Esophagus muscularis mucosa (tissue), 3 donors: ENCODE data around the gene FHIP2A.

Experiments used
- POLR2A ChIP-seq: fragments of 450-650 bp; IDR thresholded peaks from one replicate; pipeline ENCODE4 v1.6.1; 2017; ENCODE audit warnings: antibody characterized with exemption, moderate library complexity, mild to moderate bottlenecking, low read depth
- TF ChIP-seq, protein P1 (sequence below), 3 experiments: fragments of 200-600 bp in 2 of 3; fragments of 450-650 bp in 1 of 3; sonication (generic) in 2 of 3; IDR thresholded peaks; one replicate each; pipeline ENCODE4 v1.5.1; 2017 to 2019; ENCODE audit warnings: antibody characterized with exemption in 3 of 3, mild to moderate bottlenecking in 2 of 3, moderate library complexity in 1 of 3

DNA sequence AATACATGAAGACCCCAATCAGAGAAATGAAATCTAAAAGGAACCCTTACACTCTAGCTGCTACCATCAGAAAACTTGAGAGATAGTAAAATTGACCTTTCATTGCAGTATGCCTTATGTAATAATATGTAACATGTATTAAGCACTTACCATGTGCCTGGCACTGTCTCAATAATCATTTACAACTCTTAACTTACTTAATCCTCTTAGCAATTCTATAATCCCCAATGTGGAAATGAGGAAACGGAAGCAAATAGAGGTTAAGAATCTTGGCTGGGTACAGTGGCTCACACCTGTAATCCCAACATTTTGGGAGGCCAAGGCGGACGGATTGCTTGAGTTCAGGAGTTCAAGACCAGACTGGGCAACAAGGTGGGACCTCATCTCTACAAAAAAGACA lies 29.8 kb upstream of the FHIP2A start:
- TF ChIP-seq, protein P1, sequence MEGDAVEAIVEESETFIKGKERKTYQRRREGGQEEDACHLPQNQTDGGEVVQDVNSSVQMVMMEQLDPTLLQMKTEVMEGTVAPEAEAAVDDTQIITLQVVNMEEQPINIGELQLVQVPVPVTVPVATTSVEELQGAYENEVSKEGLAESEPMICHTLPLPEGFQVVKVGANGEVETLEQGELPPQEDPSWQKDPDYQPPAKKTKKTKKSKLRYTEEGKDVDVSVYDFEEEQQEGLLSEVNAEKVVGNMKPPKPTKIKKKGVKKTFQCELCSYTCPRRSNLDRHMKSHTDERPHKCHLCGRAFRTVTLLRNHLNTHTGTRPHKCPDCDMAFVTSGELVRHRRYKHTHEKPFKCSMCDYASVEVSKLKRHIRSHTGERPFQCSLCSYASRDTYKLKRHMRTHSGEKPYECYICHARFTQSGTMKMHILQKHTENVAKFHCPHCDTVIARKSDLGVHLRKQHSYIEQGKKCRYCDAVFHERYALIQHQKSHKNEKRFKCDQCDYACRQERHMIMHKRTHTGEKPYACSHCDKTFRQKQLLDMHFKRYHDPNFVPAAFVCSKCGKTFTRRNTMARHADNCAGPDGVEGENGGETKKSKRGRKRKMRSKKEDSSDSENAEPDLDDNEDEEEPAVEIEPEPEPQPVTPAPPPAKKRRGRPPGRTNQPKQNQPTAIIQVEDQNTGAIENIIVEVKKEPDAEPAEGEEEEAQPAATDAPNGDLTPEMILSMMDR (IDR thresholded peaks at IDR 0.05), result no peak
- no peak for TF ChIP-seq POLR2A
